Left ventricle myocardium superior (tissue), 1 donor: Measurements from ENCODE around the gene PCDH19. TPM values are rescaled to one million over a fixed set of nuclear protein-coding genes. Genes with fewer than 3 reads are reported as not detected.
A peak's percentile ranks its signal among the peaks of the same experiment; 100 is the strongest.

Experiments used
- ATAC-seq: fragments of 200-7000 bp; cut with Tn5 transposase; one replicate; pipeline ENCODE4 v1.9.1; 2020; ENCODE audit warnings: mild to moderate bottlenecking, moderate library complexity
- DNase-seq: peaks from one replicate; pipeline ENCODE4 v3.0.0-alpha.2; 2020
- intact Hi-C: fragments of 100-400 bp; cut with micrococcal nuclease; formaldehyde crosslinking; loops from one replicate; pipeline ENCODE4 v1.11.0; 2022
- total RNA-seq: library from RNA; stranded (reverse); fragmentation: NEBNext Ultra II Directional; extraction: Animal tissue kit (Norgen Biotek cat#: 25700); gene quantifications from one replicate; pipeline ENCODE4 v1.2.1, GENCODE V29; 2021
- donor health status: DM: no; HTN: yes; CAD: no; lungs with severe emphysema.

The PCDH19 gene
- total RNA-seq, 1 donor from 2014 or later: 0.84 TPM

GRCh38 chrX:100319716-100320115, 90.4 kb downstream of the PCDH19 start:
- ATAC-seq (no peak), DNase-seq (no peak)
- intact Hi-C loops: no loop called here

GRCh38 chrX:100316987-100317386, 93.1 kb downstream of the PCDH19 start:
- ATAC-seq (peak; percentile 45), DNase-seq (peak; percentile 25)
- intact Hi-C loops: no loop called here

GRCh38 chrX:100315566-100315965, 94.5 kb downstream of the PCDH19 start:
- intact Hi-C loops: no loop called here
- DNase-seq (no peak), ATAC-seq (no peak)

GRCh38 chrX:100299559-100299958, 110.5 kb downstream of the PCDH19 start:
- DNase-seq: no peak
- intact Hi-C loops: no loop called here
- no peak for ATAC-seq

GRCh38 chrX:100297728-100298127, 112.3 kb downstream of the PCDH19 start:
- DNase-seq (no peak), ATAC-seq (no peak)
- intact Hi-C loops: no loop called here

GRCh38 chrX:100296183-100296753, 113.8 kb downstream of the PCDH19 start:
- no peak for DNase-seq
- intact Hi-C loops: no loop called here
- ATAC-seq: no peak

GRCh38 chrX:100294965-100295364, 115.1 kb downstream of the PCDH19 start:
- no peak for ATAC-seq
- DNase-seq: no peak
- intact Hi-C loops: no loop called here

GRCh38 chrX:100289066-100289558, 121.0 kb downstream of the PCDH19 start:
- intact Hi-C loops: no loop called here
- no peak for ATAC-seq

GRCh38 chrX:100277231-100277630, 132.8 kb downstream of the PCDH19 start:
- no peak for DNase-seq
- ATAC-seq: no peak
- intact Hi-C loops: no loop called here

More at GRCh38 chrX:100289066-100289558, 121.0 kb downstream of the PCDH19 start:
- DNase-seq: no peak

GRCh38 chrX:100274916-100275315, 135.2 kb downstream of the PCDH19 start:
- ATAC-seq (no peak), DNase-seq (no peak)
- intact Hi-C loops: no loop called here

GRCh38 chrX:100265179-100265578, 144.9 kb downstream of the PCDH19 start:
- intact Hi-C loops: no loop called here

GRCh38 chrX:100264200-100264599, 145.9 kb downstream of the PCDH19 start:
- no peak for DNase-seq
- ATAC-seq: no peak
- intact Hi-C loops: no loop called here

More at GRCh38 chrX:100265179-100265578, 144.9 kb downstream of the PCDH19 start:
- no peak for ATAC-seq
- DNase-seq: no peak

- ATAC-seq (no peak), DNase-seq (no peak)
- intact Hi-C loops: no loop called here
These were observed 146.4 kb downstream of the PCDH19 start for GRCh38 chrX:100263650-100264049.

GRCh38 chrX:100248885-100249493, 161.1 kb downstream of the PCDH19 start:
- no peak for DNase-seq
- intact Hi-C loops: no loop called here
- ATAC-seq: no peak

GRCh38 chrX:100247826-100248225, 162.2 kb downstream of the PCDH19 start:
- ATAC-seq: no peak
- intact Hi-C loops: no loop called here
- DNase-seq: no peak

- intact Hi-C loops: no loop called here
- DNase-seq (no peak), ATAC-seq (no peak)
These were observed 165.4 kb downstream of the PCDH19 start for GRCh38 chrX:100244681-100245080.

Other genes with a start within 250 kb of the PCDH19 start
- not detected for gene TNMD, start 174.7 kb upstream of the PCDH19 start, total RNA-seq
- 4.8 TPM for gene TSPAN6, start 226.5 kb upstream of the PCDH19 start, total RNA-seq
- 9.5 TPM for gene SRPX2, start 233.9 kb upstream of the PCDH19 start, total RNA-seq